Measurements from ENCODE around the gene CEP57.
"Not testable (repeated sequence)": the region's sequence is repeated elsewhere in the genome, so short reads cannot be mapped to it uniquely, and the experiment has no call there.

The CEP57 gene

GRCh38 chr11:95800438-95800837 lies 10.1 kb downstream of the CEP57 start:
- DNase-seq, result no peak

GRCh38 chr11:95802806-95803205 lies 12.5 kb downstream of the CEP57 start:
- no peak for DNase-seq

GRCh38 chr11:95803973-95804372 lies 13.7 kb downstream of the CEP57 start:
- no peak for DNase-seq

- no peak for DNase-seq
These were observed 15.6 kb downstream of the CEP57 start for GRCh38 chr11:95805869-95806268.

- not testable (repeated sequence) for DNase-seq
These were observed 16.2 kb downstream of the CEP57 start for GRCh38 chr11:95806464-95806863.

GRCh38 chr11:95811052-95811451 lies 20.8 kb downstream of the CEP57 start:
- DNase-seq, result not testable (repeated sequence)

- no peak for DNase-seq
These were observed 25.7 kb downstream of the CEP57 start for GRCh38 chr11:95816037-95816436.

GRCh38 chr11:95821640-95822039 lies 31.3 kb downstream of the CEP57 start:
- DNase-seq, result no peak

GRCh38 chr11:95827696-95828095 lies 37.4 kb downstream of the CEP57 start:
- DNase-seq, result no peak

GRCh38 chr11:95829580-95830259 lies 39.4 kb downstream of the CEP57 start:
- DNase-seq, result no peak

GRCh38 chr11:95831198-95831883 lies 41.0 kb downstream of the CEP57 start:
- DNase-seq, result no peak

- no peak for DNase-seq
These were observed 42.5 kb downstream of the CEP57 start for GRCh38 chr11:95832763-95833162.

- DNase-seq, result no peak
These were observed 43.1 kb downstream of the CEP57 start for GRCh38 chr11:95833378-95833777.

- DNase-seq, result no peak
These were observed 45.1 kb downstream of the CEP57 start for GRCh38 chr11:95835351-95835750.

GRCh38 chr11:95835768-95836488 lies 45.6 kb downstream of the CEP57 start:
- DNase-seq, result peak; percentile 20

- no peak for DNase-seq
These were observed 54.9 kb downstream of the CEP57 start for GRCh38 chr11:95845167-95845566.

- no peak for DNase-seq
These were observed 59.0 kb downstream of the CEP57 start for GRCh38 chr11:95849087-95849825.

GRCh38 chr11:95850137-95850536 lies 59.8 kb downstream of the CEP57 start:
- DNase-seq, result no peak

- DNase-seq, result no peak
These were observed 62.8 kb downstream of the CEP57 start for GRCh38 chr11:95853138-95853537.

- no peak for DNase-seq
These were observed 63.6 kb downstream of the CEP57 start for GRCh38 chr11:95853862-95854261.

- DNase-seq, result not testable (repeated sequence)
These were observed 64.1 kb downstream of the CEP57 start for GRCh38 chr11:95854362-95854761.

GRCh38 chr11:95860024-95860423 lies 69.7 kb downstream of the CEP57 start:
- DNase-seq, result not testable (repeated sequence)

- no peak for DNase-seq
These were observed 73.3 kb downstream of the CEP57 start for GRCh38 chr11:95863486-95864140.
